ENCODE measurements around the gene KLRC3.
"Not testable (repeated sequence)": the region's sequence is repeated elsewhere in the genome, so short reads cannot be mapped to it uniquely, and the experiment has no call there.

KLRC3 gene

GRCh38 chr12:10453156-10453555 lies 32.8 kb upstream of the KLRC3 start, which contains the start of gene KLRC1:
Gene KLRC1 (minus strand): TSS chr12:10453377. CDS start chr12:10451156, 2,221 bp downstream.
- ChIA-PET CTCF (no interaction called here), POLR2A (no interaction called here)
- no peak for TF ChIP-seq CTCF (IDR thresholded peaks at IDR 0.05; ENCODE audit: control extremely low read depth, extremely low read depth, low read depth, missing control alignments)

GRCh38 chr12:10448236-10448635 lies 27.8 kb upstream of the KLRC3 start:
- CTCF ChIA-PET = no interaction called here
- no peak for TF ChIP-seq CTCF (IDR thresholded peaks at IDR 0.05; ENCODE audit: control extremely low read depth, extremely low read depth, low read depth, missing control alignments)
- DNase-seq (ENCODE audit: extremely low spot score) = no peak
- POLR2A ChIA-PET = no interaction called here

More at GRCh38 chr12:10453156-10453555, 32.8 kb upstream of the KLRC3 start, which contains the start of gene KLRC1:
- DNase-seq (ENCODE audit: extremely low spot score) = no peak

- CTCF ChIA-PET; POLR2A ChIA-PET; DNase-seq (ENCODE audit: extremely low spot score): not testable (repeated sequence)
Measured at GRCh38 chr12:10446052-10446451, 25.7 kb upstream of the KLRC3 start.

- POLR2A ChIA-PET; DNase-seq (ENCODE audit: extremely low spot score); CTCF ChIA-PET: not testable (repeated sequence)
Measured at GRCh38 chr12:10441144-10441543, 20.7 kb upstream of the KLRC3 start.

GRCh38 chr12:10439608-10440274 lies 19.3 kb upstream of the KLRC3 start:
- CTCF ChIA-PET = not testable (repeated sequence)

GRCh38 chr12:10437601-10438000 lies 17.2 kb upstream of the KLRC3 start:
- POLR2A ChIA-PET; CTCF ChIA-PET; DNase-seq (ENCODE audit: extremely low spot score): not testable (repeated sequence)

More at GRCh38 chr12:10439608-10440274, 19.3 kb upstream of the KLRC3 start:
- DNase-seq (ENCODE audit: extremely low spot score); POLR2A ChIA-PET: not testable (repeated sequence)

GRCh38 chr12:10435816-10436215 lies 15.4 kb upstream of the KLRC3 start, which contains the start of gene KLRC2:
Gene KLRC2 (minus strand): TSS chr12:10436010. CDS start chr12:10435986, 24 bp downstream.
- CTCF ChIA-PET; POLR2A ChIA-PET; DNase-seq (ENCODE audit: extremely low spot score): not testable (repeated sequence)

GRCh38 chr12:10430623-10431022 lies 10.2 kb upstream of the KLRC3 start:
- POLR2A ChIA-PET; CTCF ChIA-PET; DNase-seq (ENCODE audit: extremely low spot score): not testable (repeated sequence)

- DNase-seq (ENCODE audit: extremely low spot score); POLR2A ChIA-PET; CTCF ChIA-PET: not testable (repeated sequence)
Measured at GRCh38 chr12:10425938-10426337, 5.5 kb upstream of the KLRC3 start.

- CTCF ChIA-PET; DNase-seq (ENCODE audit: extremely low spot score); POLR2A ChIA-PET: not testable (repeated sequence)
Measured at GRCh38 chr12:10424260-10424899, 4.0 kb upstream of the KLRC3 start.

GRCh38 chr12:10422159-10422558 lies 1.8 kb upstream of the KLRC3 start:
- DNase-seq (ENCODE audit: extremely low spot score); POLR2A ChIA-PET; CTCF ChIA-PET: not testable (repeated sequence)

- TF ChIP-seq CTCF (IDR thresholded peaks at IDR 0.05; ENCODE audit: control extremely low read depth, extremely low read depth, low read depth, missing control alignments) = no peak
- ChIA-PET CTCF (interaction anchor here (1.6 kb wide), 1 partner anchor 24 kb away, joined by 3 read pairs; no protein-coding TSS in a partner anchor), POLR2A (no interaction called here)
- DNase-seq (ENCODE audit: extremely low spot score) = no peak
Measured at GRCh38 chr12:10409392-10409791, 11.0 kb downstream of the KLRC3 start, which contains the start of gene KLRC4. Gene KLRC4 (minus strand): TSS chr12:10409757. CDS start chr12:10409575, 182 bp downstream.

Data from GM10248 (cell line).